Suppressor macrophage treated with lipopolysaccharide for 4 hours (primary cell): ENCODE measurements around the gene RRN3.
"Not testable (repeated sequence)": the region's sequence is repeated elsewhere in the genome, so short reads cannot be mapped to it uniquely, and the experiment has no call there.

Experiments
- DNase-seq: peaks from one replicate; pipeline ENCODE4 v3.0.0-alpha.2; 2020

Gene RRN3

DNA sequence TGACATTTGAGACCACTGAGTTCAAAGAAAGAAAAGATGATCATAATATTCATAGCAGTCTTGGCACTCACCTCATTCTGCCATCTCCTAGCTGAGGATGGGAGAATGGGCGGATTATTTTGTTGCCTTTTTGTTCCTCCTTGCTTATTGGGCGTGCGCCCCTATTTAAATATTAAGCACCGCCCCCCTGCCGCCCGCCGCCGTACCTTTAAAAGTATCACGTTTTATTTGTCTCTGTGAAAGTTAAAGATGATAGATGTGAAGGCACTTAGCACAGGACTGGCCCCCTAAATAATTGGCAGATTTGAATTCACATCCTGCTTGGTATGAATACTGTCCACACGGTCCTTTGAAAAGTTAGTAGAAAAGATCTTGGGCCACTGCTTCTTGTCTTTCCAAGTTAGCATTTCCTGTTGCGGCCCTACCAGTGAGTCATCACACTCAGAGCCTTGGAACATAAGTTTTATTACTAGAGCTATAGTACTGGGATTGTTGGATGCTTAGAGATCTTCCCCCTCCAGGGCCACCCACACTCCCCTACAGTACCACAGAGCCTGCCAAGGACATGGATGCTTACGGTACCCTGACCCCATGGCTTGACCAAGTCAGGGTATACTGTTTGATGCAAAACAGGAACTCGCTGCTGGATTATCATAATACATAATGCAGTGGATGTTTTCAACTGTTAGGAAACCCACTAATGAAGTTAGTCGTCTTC is 68.7 kb downstream of the RRN3 start:
- DNase-seq = peak; percentile 12

DNA sequence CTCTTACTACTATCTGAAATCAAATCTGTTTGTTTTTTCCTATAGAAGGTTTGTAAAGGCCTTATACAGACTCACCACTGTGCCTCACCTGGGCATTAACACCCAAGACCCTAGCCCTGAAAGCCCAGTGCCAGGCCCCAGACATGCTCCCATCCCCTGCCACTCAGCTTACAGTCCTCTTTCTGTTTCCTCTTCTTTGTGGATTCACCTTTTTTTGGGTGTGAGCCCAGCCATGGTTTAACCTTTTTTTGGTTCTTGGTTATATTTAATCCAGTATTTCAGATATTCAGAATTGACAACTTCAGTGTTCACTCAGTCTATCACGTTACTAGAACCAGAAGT is 69.2 kb downstream of the RRN3 start:
- DNase-seq = not testable (repeated sequence)

DNA sequence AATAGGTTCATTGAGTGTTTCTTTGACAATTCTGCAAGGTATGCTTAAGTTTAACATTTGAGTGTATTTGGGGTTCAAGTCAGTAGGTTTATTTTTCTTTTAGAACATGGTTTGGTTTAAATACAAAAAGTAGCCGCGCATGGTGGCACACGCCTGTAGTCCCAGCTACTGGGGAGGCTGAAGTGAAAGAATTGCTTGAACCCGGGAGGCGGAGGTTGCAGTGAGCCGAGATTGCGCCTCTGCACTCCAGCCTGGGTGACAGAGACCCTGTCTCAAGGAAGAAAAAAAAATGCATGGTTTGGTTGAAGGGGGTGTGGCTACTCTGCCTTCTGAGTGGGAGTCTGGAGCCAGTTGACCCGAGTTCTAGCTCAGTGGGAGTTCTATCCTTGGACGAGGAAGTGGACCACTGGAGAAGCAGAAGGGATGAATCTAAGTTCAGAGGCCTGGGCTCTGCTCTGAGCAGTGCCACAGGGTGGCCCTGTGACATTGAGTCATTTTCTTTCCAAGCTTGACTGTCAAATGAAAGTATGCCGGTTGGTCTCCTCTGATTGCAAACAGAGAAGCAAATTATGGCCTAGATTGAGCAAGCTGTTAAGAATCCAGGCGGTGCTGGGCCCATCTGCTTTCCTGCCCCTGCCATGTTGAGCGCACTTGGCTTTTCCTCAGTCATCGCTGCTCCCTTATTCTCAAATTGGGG is 70.5 kb downstream of the RRN3 start:
- DNase-seq = peak; percentile 79

DNA sequence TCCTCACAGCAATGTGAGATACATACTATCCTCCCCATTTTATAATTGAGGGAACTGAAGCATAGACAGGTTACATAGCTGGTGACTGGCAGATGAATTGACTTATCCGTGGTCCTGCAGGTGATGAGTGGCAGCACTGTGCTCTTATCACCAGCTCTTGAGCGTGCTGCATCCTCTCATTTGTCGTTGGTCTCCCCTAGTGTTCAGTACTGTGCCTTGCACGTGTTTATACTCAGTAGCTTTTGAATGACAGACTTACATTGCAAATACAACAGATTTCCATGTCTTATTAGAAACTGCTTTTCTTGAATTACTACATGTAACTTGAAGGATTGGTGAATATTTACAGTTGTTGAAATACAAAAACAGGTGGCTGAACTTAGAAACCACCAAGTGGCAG is 71.9 kb downstream of the RRN3 start:
- DNase-seq = peak; percentile 27

DNA sequence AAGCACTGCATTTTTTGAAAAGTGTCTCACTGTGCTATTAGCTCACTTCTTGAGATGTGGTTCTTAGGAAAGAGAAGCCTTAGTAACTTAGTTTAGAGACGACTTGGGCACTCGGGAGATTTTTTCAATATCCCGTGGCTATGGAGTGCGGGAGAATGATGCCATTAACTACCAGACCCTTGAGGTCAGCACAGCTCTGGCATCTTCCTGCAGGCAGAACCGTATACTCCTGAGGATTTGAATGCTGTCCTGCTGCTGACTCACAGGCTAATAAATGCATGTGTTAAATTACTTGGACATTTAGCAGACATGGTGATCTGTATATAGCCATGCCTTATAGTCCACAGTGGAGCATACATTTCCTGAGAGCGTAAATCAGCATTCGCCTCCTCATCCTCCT is 72.6 kb downstream of the RRN3 start:
- not testable (repeated sequence) for DNase-seq

DNA sequence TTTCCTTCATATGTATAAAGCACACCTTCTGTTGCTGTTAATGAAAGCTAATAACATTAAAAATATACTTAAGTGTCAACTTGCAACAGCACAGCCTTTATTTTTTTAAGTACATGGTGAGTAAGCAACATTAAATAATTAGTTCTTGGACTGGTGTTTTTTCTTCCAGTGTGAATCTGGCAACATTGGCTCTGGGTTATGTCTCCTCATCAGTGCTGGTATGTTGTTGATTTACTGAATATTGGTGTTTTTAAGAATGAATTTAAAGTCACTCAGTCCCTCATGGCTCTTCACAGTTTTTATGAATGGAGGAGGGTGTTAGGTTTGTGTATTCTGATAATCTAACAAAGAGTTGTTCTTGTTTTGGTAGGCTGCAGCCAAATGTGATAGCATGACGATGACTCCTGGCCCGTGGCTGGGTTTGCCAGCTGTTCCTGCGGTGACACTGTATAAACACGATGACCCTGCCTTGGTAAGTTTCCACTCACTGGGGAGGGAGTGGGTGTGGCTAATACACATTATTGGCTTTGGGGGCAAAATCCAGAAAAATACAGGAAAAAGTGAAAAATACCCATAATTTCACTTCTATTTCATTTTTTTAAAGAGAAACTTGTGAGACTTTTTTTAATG is 77.0 kb downstream of the RRN3 start:
- peak; percentile 40 for DNase-seq

DNA sequence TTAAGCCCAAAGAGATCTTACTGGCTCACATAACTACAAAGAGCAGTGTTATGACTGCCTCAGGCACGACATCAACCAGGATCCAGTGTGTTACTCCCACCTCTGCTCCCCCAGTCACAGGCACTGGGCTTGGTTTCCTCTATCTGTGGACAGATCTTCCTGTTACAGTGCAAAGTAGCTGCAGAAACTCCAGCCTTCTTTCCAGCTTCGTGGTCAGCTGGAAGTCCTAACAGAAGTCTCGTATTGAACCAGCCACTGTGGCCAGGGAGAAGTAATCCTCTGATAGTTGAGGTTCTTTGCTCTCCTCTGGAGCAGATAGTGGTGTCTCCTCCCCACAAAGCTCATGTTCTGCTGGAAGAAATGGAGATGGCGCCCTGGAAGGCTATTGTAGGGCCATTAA is 77.7 kb downstream of the RRN3 start:
- peak; percentile 33 for DNase-seq

DNA sequence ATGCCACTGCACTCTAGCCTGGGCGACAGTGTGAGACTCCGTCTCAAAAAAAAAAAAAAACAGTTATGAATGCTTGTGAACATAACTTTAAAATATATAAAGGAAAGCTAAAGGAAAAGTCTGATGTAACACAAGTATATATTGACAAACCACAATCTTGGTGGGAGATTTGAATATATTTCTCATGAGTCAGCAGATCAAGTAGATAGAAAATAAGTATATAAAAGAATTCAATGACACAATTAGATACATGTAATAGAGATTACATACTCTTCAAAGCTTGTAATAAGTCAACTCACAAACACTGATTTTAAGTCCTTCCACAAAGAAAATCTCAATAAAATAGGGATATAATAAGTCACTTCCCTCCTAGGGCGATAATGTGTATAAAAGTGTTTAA is 78.4 kb downstream of the RRN3 start:
- not testable (repeated sequence) for DNase-seq

DNA sequence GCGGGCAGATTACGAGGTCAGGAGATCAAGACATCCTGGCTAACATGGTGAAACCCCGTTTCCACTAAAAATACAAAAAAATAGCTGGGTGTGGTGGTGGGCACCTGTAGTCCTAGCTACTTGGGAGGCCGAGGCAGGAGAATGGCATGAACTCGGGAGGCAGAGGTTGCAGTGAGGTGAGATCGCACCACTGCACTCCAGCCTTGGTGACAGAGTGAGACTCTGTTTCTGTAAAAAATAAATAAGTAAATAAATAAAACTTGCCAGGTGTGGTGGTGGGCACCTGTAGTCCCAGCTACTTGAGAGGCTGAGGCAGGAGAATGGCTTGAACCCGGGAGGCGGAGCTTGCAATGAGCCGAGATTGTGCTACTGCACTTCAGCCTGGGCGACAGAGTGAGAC is 81.1 kb downstream of the RRN3 start:
- DNase-seq = not testable (repeated sequence)
